GM18505 (cell line): ENCODE measurements around the gene HLA-DMB.

ENCODE experiments used
- ATAC-seq: cut with Tn5 transposase; IDR thresholded peaks from one replicate; pipeline ENCODE4 v1.9.1; 2021; ENCODE audit not compliant: unreplicated experiment
- POLR2A ChIP-seq: IDR thresholded peaks from 4 replicates; pipeline ENCODE4 v1.6.1; 2011; ENCODE audit warnings: borderline replicate concordance; ENCODE audit not compliant: insufficient read depth, insufficient read length; ENCODE audit errors: extremely low read depth

HLA-DMB gene

DNA sequence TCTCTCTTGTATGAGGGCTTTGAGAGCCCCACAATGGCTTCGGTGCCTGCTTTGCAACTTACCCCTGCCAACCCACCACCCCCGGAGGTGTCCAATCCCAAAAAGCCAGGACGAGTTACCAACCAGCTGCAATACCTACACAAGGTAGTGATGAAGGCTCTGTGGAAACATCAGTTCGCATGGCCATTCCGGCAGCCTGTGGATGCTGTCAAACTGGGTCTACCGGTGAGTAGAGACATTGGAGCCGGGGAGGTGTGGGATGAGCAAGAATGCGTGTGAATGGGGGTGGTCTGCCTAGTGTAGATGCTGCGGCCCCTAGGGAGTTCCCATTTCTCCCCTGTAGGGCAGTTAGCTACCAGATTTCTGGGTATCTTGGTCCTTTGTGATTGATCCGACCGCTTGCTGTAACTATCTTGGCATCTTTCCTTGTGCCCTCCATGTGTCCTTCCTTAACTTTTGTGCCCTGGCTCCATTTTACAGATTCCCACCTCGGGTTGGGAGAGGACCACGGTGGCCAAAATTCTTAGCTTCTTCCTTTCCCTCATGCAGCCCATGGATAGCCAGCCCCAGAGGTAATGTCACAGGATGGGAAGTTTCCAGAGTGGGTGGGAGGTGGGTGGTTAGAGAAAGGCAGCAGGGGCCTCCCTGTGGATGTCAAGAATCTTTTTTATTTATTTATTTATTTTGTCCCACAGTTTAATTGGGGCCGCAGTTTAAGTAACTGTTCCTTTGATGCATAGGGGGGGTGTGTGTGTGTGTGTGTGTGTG is 33.9 kb upstream of the HLA-DMB start:
- ATAC-seq: no peak
- TF ChIP-seq POLR2A: no peak

- ATAC-seq: no peak
- no peak for TF ChIP-seq POLR2A
These were observed 33.1 kb upstream of the HLA-DMB start for GRCh38 chr6:32974016-32974333.

DNA sequence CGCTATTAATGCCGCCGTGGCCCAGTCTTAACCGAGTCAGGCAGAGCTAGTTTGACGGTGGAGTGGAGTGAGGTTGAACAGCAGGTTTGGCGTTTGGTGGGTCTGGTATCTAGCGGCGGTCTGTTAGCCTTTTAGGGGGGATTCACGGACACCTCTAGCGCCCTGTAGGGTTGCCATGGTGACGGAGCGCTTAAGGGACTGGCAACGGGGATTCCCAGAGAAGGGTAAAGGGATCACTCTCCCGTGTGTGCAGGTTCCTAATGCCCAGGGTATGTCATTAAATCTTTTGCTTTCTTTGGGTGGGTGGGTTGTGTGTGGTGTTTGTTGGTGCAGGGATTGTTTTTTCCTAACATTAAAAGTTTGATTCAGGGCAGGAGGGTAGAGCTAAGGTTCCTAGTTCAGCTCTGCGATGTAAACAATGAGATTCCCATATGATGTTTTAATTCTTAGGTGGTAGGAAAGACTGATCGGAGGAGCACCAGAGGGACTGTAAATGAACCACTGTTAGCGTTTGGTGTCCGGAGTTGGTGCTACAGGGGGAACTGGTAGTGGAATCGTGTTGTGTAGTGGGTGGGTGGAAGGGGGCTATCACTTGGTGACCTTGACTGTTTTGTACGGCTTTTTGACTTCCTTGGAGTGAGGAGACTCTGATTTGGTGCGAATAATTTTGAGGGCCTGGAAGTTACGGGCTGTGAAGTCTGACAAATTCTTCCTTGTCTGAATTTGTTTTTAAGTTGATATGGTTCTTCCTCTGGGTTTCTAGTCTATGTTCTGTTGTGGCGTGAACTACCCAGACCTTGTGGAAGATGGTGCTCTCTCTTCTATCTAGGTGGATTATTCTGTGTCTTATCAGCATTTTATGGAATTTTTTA is 32.6 kb upstream of the HLA-DMB start:
- ATAC-seq: no peak
- TF ChIP-seq POLR2A: no peak

- no peak for ATAC-seq
- TF ChIP-seq POLR2A: no peak
These were observed 31.7 kb upstream of the HLA-DMB start for GRCh38 chr6:32972353-32973143.

- TF ChIP-seq POLR2A: peak; percentile 100
- peak; percentile 42 for ATAC-seq
These were observed 30.9 kb upstream of the HLA-DMB start for GRCh38 chr6:32971581-32972352.

DNA sequence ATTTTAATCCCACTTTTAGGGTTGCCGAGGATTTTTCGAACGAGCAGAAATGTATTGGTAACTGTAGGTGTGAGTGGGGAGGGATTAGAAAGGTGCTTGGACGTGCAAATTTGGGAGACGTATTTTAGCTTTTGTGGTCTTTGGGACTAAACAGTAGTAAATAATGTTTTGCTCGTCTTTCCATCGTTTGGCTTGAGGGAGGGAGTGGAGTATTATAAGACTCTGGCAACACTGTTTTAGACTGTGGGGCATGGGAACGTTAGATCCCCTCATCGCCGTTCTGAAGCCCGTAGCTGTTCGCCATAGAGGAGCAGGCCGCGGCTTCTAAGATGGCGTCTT is 30.4 kb upstream of the HLA-DMB start:
- TF ChIP-seq POLR2A: peak; percentile 53
- no peak for ATAC-seq

GRCh38 chr6:32970413-32971241 is 29.8 kb upstream of the HLA-DMB start:
- TF ChIP-seq POLR2A: peak; percentile 70
- ATAC-seq: no peak

- TF ChIP-seq POLR2A: no peak
- no peak for ATAC-seq
These were observed 29.0 kb upstream of the HLA-DMB start for GRCh38 chr6:32969685-32970412.

DNA sequence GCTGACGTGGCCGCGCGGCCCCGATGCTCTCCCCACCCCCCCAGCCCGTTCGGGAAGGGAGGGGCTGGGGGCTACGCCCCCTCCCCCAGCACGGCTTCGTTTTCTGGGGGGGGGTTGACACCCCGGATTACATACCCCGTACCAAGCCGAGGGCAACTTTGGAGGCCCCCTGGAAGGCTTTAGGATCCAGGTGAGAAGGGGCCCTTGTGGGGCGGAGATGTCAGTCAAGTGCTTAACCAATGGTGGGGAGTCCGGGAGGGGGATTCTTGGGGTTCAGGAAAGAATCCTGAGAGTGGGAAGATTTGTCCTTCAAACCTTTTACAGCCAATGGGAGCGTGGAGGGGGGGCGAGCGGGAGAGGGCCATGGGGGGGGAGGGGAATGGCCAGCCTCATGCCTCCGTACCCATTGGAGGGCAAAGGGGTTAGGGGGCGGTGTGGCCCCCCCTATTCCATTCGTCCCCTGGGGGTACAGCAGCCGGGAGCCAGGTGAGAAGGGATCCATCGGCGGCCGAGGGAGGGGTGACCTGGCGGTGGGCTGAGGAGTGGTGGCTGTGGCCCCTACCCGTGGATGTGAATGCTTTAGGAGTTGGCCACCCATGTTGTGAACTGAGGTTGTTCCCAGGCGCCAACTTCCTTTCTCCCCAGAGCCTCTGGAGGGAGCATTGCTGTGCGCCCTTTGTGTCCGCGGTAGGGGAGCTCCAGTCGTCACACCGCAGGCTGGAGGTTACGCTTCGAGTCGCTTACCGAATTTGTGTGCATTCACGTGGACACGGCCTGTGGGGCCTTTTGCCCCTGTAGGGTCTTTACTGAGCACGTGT is 28.2 kb upstream of the HLA-DMB start:
- no peak for ATAC-seq
- TF ChIP-seq POLR2A: no peak

DNA sequence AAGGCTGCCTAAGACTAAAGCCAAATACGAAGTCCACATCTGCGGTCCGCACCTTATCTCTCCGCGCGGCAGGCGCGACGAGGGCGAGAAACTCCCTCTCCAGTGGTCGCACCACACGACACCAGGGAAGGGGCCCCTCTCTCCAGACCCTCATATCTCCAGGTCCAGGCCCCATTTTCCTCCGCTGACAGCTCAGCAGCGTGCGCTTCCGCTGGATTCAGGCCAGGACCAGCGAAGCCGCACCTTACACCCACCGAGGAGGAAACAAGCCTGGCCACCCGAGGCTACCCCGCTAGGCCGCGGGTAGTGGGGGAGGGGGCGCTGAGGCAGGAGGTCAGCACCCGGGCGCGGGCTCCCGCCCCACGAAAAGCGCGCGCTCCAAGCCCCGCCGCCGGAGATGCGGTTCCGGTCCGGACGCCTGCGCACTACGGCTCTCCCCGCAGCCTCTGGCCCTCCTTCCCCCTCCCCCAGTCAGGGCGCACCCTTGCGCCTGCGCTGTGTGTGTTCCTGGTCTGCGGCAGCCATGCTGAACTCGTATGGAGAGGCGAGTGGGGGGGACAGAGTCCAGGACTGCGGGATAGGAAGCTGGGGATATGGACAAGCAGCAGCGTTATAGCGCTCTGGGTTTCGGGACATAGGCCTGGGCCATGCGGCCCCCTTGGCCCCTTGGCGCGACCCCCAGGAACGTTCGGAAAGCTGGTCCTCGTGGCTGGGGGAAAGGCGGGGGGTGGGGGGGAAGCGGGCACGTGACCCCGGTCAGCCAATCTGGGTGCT is 27.5 kb upstream of the HLA-DMB start, which contains the start of gene BRD2:
BRD2 (plus strand) TSS at position 502 of the 774 bp plus-strand sequence. CDS start 4,305 bp downstream, outside the sequence.
- TF ChIP-seq POLR2A: peak; percentile 81
- ATAC-seq: peak; percentile 28
